SK-N-DZ (cell line): Measurements from ENCODE around the gene CCBE1.

Experiments
- DNase-seq: peaks from one replicate; pipeline ENCODE4 v3.0.0-alpha.2; 2015; ENCODE audit warnings: low spot score

The CCBE1 gene

GRCh38 chr18:59395226-59396175, 301.7 kb downstream of the CCBE1 start:
- DNase-seq = no peak

GRCh38 chr18:59393381-59393780, 303.8 kb downstream of the CCBE1 start:
- DNase-seq = no peak

- DNase-seq = no peak
These were observed 308.4 kb downstream of the CCBE1 start for GRCh38 chr18:59388817-59389216.

- DNase-seq = no peak
These were observed 309.3 kb downstream of the CCBE1 start for GRCh38 chr18:59387687-59388565.

GRCh38 chr18:59386909-59387686, 310.1 kb downstream of the CCBE1 start:
- DNase-seq = no peak

GRCh38 chr18:59385191-59385590, 312.0 kb downstream of the CCBE1 start:
- DNase-seq = no peak

- peak; percentile 62 for DNase-seq
These were observed 313.4 kb downstream of the CCBE1 start for GRCh38 chr18:59383851-59384250.

GRCh38 chr18:59382383-59382782, 314.8 kb downstream of the CCBE1 start:
- no peak for DNase-seq

GRCh38 chr18:59381949-59382348, 315.3 kb downstream of the CCBE1 start:
- DNase-seq = no peak
